Right hindlimb (tissue), 1 donor: ENCODE data around the gene FSCN2.
A peak's percentile ranks its signal among the peaks of the same experiment; 100 is the strongest.
"Not testable (repeated sequence)": the region's sequence is repeated elsewhere in the genome, so short reads cannot be mapped to it uniquely, and the experiment has no call there.

Source experiments
- DNase-seq: peaks from one replicate; pipeline ENCODE4 v3.0.0-alpha.2; 2018

FSCN2 gene

DNA sequence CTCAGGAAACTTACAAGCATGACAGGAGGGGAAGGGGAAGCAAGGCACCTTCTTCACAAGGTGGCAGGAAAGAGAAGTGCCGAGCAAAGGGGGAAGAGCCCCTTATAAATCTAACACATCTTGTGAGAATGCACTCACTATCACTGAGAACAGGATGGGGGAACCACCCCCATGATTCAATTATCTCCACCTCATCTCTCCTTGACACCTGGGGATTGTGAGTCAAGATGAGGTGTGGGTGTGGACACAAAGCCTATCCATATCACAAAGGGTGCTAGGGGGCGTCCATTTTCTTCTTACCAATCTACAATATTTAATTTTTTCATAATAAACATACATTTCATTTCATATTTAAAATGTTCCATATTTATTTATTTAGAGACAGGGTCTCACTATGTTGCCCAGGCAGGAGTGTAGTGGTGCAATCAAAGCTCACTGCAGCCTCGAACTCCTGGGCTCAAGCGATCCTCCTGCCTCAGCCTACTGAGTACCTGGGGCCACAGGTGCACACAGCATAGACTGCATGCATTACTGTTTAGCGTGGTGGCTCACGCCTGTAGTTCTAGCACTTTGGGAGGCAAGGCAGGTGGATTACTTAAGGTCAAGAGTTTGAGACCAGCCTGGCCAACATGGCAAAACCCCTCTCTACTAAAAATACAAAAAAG lies 50.5 kb downstream of the FSCN2 start:
- DNase-seq, result no peak

DNA sequence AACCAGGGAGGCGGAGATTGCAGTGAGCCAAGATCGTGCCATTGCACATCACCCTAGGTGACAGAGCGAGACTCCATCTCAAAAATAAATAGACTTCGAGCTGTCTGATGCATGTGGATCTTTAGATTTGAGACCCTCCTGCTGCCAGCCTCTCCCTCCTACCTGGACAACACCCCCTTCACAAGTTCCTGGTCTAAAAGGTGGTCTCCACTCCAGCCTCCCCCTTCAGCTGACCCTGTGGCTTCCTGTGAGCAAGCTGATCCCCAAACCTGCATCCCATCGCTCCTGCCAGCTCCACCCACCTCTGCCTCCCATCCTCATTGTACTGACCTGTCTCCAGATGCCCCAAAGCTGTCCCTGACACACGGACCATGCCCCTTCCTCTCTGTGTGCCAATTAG lies 51.1 kb downstream of the FSCN2 start:
- DNase-seq, result no peak

DNA sequence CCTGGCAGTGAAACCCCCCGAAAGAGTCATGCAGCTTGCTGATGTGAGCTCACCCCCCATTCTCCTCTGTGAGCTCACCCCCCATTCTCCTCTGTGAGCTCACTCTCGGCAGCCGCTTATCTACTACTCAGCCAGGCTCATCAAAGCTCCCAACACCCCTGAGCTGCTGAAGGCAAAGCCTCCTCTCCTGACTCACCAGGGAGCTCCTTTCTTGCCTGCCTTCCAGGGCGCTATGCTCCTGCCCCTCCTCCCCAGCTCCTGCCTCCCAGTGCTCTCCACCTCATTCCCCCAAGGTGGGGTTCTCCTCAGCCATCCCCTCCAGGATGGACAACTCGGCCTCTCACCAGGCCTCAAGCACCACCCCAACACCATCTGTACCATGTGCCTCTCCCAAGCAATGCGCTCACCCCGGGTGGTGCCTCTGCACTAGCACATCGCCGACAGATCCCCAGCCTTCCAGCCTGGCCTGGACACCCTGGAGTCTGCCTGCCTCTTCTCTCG lies 51.7 kb downstream of the FSCN2 start:
- no peak for DNase-seq

DNA sequence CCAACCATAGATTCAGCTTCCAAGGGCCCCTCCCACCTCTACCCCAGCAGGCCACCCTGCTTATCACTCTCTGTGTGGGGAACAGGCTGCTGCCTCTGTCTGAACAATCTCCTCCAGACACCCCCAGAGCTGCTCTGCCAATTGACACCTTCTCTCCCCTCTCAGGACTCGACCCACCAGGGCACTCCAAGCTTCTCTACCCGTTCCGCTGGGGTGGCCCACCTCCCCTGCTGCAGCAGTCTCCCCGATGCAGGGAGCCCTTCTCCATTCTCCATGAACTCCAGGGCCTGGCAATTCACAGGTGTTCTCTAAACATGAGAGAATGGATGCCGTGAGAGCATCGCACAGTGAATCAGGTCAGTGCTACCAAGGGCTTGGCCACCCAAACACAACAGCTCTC lies 52.3 kb downstream of the FSCN2 start:
- no peak for DNase-seq

DNA sequence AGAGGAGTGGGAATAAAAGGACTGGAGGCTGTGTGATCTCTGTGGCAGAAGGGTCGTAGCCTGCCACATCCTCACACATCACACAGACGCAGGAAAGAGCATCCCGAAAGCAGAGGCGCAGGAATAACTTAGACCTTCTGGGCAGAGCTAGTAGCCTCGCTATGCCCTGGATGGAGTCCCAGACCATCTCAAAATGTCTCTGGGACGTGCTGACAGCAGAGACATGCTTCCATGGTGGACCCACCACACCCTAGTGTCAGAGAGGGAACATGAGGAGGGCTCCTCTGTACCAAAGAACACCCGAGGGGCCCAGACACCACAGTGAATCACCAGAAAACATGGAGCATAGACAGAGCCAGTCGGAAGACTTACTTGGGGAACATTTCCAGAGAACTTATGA lies 53.6 kb downstream of the FSCN2 start:
- no peak for DNase-seq

DNA sequence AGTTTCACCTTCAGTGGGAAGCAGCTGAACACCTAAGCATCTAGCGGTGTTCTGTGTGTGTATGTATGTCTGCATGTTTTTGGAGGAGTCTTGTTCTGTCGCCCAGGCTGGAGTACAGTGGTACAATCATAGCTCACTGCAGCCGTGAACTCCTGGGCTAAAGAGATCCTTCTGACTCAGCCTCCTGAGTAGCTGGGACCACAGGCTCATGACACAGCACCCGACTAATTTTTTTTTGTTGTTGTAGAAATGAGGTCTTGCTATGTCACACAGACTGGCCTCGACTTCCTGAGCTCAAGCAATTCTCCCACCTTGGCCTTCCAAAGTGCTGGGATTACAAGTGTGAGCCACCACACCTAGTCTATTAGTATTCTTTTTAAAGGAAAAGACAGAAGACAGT lies 54.2 kb downstream of the FSCN2 start:
- DNase-seq, result no peak

DNA sequence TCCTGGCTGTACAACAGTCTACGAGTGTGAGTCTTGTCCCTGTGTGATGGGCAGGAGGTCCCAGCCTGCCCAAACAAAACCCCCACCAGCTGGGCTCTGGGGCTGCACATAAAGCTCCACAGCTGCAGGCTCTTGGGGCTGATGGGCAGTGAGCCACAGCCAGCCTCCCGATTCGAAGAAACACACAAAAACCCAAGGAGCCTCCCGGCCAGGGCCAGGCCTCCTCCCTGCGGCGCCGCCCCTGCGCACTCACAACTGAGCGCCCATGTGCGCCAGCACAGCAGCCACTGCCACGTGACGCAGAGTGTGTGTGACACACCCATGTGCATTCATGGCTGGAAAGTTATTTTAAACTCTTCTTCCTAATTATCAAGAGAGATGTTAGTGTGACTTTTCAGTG lies 54.6 kb downstream of the FSCN2 start:
- peak; percentile 39 for DNase-seq

DNA sequence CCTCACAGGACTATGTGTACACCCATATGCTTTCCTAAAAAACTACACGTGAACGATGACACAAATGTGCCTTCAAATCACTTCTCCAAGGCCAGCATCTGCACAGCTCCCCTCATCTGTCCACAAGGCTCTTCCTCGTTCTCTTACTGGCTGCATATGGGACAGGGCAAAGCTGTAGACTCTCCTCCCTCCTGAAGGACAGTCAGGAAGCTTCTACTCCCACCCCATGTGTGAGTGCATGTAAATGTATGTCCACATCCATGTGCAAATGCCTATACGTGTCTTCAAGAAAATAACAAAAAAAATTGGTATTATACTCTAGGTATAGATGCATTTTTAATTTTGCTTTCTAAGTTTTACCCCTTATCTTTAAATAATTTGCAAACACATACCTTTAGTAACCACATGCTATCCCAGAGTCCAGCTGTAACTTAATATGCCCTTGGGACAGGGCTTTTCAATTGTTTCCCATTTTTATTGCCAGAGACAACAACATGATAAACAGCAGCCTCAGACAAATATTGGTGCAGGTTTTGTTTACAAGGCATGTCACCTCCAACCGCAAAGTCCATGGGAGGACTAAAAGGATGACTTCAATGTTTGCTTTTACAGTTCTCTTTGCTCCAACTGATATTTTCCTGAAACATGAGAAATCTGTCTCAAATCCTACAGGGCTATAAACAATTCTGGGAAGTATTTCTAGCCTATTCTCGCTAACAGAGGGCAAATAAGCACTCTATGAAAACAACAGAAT lies 55.6 kb downstream of the FSCN2 start:
- DNase-seq, result no peak

DNA sequence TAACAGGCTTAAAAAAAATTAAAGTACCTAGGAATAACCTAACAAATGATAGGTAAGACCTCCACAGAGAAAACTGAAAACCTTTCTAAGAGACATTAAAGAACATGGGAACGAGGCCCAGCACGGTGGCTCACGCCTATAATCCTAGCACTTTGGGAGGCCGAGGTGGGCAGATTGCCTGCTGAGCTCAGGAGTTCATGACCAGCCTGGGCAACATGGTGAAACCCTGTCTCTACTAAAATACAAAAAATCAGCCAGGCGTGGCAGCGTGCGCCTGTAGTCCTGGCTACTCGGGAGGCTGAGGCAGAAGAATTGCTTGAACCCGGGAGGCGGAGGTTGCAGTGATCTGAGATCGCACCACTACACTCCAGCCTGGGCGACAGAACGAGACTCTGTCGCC lies 56.6 kb downstream of the FSCN2 start:
- not testable (repeated sequence) for DNase-seq

DNA sequence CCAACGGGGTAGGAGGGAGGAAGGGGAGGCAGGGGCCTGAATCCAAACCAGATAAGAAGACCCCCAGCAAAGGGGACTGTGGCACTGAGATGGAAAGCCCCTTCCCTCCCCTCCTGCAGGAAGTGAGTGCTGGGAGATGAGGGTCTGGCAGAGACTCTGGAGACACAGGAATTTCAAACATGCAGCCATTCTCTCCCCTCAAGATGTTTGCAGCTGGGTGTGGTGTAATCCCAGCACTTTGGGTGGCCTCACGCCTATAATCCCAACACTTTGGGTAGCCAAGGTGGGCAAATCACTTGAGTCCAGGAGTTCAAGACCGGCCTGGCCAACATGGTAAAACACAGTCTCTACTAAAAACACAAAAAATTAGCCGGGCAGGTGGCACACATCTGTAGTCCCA lies 57.9 kb downstream of the FSCN2 start:
- no peak for DNase-seq
